ENCODE measurements around the gene IRS2. TPM values are rescaled to one million over a fixed set of nuclear protein-coding genes. Genes with fewer than 3 reads are reported as not detected.

Gene IRS2
- total and polyA plus RNA-seq, 4 donors = 4.0 to 9.1 (median 6.7) TPM

GRCh38 chr13:109713681-109714080 is 72.7 kb downstream of the IRS2 start:
- no peaks in the 10 kb centered on the region for H3K9me3 ChIP-seq (ENCODE audit: control insufficient read depth in 4 of 4, low read length in 3 of 4)
- 62% methylated on average over 4 of the region's 4 CpGs for WGBS
- H3K9ac ChIP-seq (ENCODE audit: low read depth in 1 of 2, low read length in 2 of 2) = no peak overlapping the region
- no peaks in the 10 kb centered on the region for H3K36me3 ChIP-seq (ENCODE audit: control insufficient read depth in 4 of 4, insufficient read depth in 3 of 4, low read depth in 1 of 4, low read length in 3 of 4)
- H3K4me3 ChIP-seq (ENCODE audit: low read depth in 1 of 3, low read length in 3 of 3) = no peak overlapping the region
- H3K27ac ChIP-seq (ENCODE audit: low read depth in 1 of 2, low read length in 2 of 2) = no peak overlapping the region
- no peak for TF ChIP-seq FOXA1 (IDR thresholded peaks at IDR 0.05)
- TF ChIP-seq ZBTB33 (IDR thresholded peaks at IDR 0.05) = no peak
- no peak for TF ChIP-seq HNF4A (conservative IDR thresholded peaks at IDR 0.05)
- no peak for TF ChIP-seq ATF3 (IDR thresholded peaks at IDR 0.05)
- no peak for TF ChIP-seq SP1 (IDR thresholded peaks at IDR 0.05)
- TF ChIP-seq REST (IDR thresholded peaks at IDR 0.05) = no peak
- H3K4me1 ChIP-seq (ENCODE audit: control insufficient read depth in 4 of 4, insufficient read depth in 4 of 4, low read length in 3 of 4) = peaks cover 7 to 27% (median 11%) of the 10 kb centered on the region in 4 donors
- no peak for DNase-seq (ENCODE audit: low spot score)
- no peaks in the 10 kb centered on the region for H3K27me3 ChIP-seq (ENCODE audit: control insufficient read depth in 4 of 4, insufficient read depth in 4 of 4, low read length in 3 of 4)

- Histone ChIP-seq H3K4me3 (ENCODE audit: low read depth in 1 of 3, low read length in 3 of 3) (no peak overlapping the region), H3K36me3 (ENCODE audit: control insufficient read depth in 4 of 4, insufficient read depth in 3 of 4, low read depth in 1 of 4, low read length in 3 of 4) (no peaks in the 10 kb centered on the region), H3K9ac (ENCODE audit: low read depth in 1 of 2, low read length in 2 of 2) (no peak overlapping the region), H3K27me3 (ENCODE audit: control insufficient read depth in 4 of 4, insufficient read depth in 4 of 4, low read length in 3 of 4) (no peaks in the 10 kb centered on the region), H3K4me1 (ENCODE audit: control insufficient read depth in 4 of 4, insufficient read depth in 4 of 4, low read length in 3 of 4) (peaks cover 7 to 24% (median 7%) of the 10 kb centered on the region in 4 donors), H3K9me3 (ENCODE audit: control insufficient read depth in 4 of 4, low read length in 3 of 4) (no peaks in the 10 kb centered on the region), H3K27ac (ENCODE audit: low read depth in 1 of 2, low read length in 2 of 2) (no peak overlapping the region)
- WGBS = 70% methylated on average over 9 of the region's 9 CpGs
- no peak for DNase-seq (ENCODE audit: low spot score)
- no peak for TF ChIP-seq MAX (IDR thresholded peaks at IDR 0.05)
- no peak for TF ChIP-seq RAD21 (IDR thresholded peaks at IDR 0.05)
- TF ChIP-seq HNF4G (IDR thresholded peaks at IDR 0.05) = no peak
- TF ChIP-seq TAF1 (conservative IDR thresholded peaks at IDR 0.05) = no peak
- no peak for TF ChIP-seq HNF4A (conservative IDR thresholded peaks at IDR 0.05)
- no peak for TF ChIP-seq YY1 (IDR thresholded peaks at IDR 0.05)
- no peak for TF ChIP-seq RXRA (IDR thresholded peaks at IDR 0.05)
- no peak for TF ChIP-seq REST (IDR thresholded peaks at IDR 0.05)
- no peak for TF ChIP-seq ZBTB33 (IDR thresholded peaks at IDR 0.05)
- TF ChIP-seq JUND (IDR thresholded peaks at IDR 0.05) = no peak
- no peak for TF ChIP-seq GABPA (IDR thresholded peaks at IDR 0.05 in 1 of 2, conservative IDR thresholded peaks at IDR 0.05 in 1 of 2)
- TF ChIP-seq NR2F2 (IDR thresholded peaks at IDR 0.05) = no peak
- no peak for TF ChIP-seq FOXA1 (IDR thresholded peaks at IDR 0.05)
- TF ChIP-seq EGR1 (IDR thresholded peaks at IDR 0.05; ENCODE audit: low read depth in 2 of 2) = no peak
- TF ChIP-seq CTCF (IDR thresholded peaks at IDR 0.05; ENCODE audit: low read depth, low read length, missing input control) = no peak
- TF ChIP-seq SP1 (IDR thresholded peaks at IDR 0.05) = no peak
- TF ChIP-seq ATF3 (IDR thresholded peaks at IDR 0.05) = no peak
Observed at GRCh38 chr13:109712124-109712722, 74.2 kb downstream of the IRS2 start.
